SK-N-SH treated with all-trans-retinoic acid at 6 μM for 48 hours (cell line): ENCODE measurements around the gene PTPMT1.

ENCODE experiments used
- ATAC-seq: fragments of 200-7000 bp; cut with Tn5 transposase; 3 replicates; pipeline ENCODE4 v1.9.1; 2020; ENCODE audit warnings: mild to moderate bottlenecking, moderate library complexity
- ARNTL ChIP-seq: fragments of 450-650 bp; formaldehyde crosslinking; IDR thresholded peaks from 2 replicates; pipeline ENCODE4 v1.5.0; 2020; ENCODE audit warnings: low read depth, mild to moderate bottlenecking, moderate library complexity, borderline replicate concordance
- BACH2 ChIP-seq: fragments of 250-450 bp; sonication (Bioruptor Pico); IDR thresholded peaks from 2 replicates; pipeline ENCODE4 v1.9.0; 2021; ENCODE audit warnings: mild to moderate bottlenecking, borderline replicate concordance
- CREB5 ChIP-seq: fragments of 250-450 bp; sonication (Bioruptor Pico); IDR thresholded peaks from 2 replicates; pipeline ENCODE4 v1.5.1; 2020; ENCODE audit warnings: low read depth, mild to moderate bottlenecking, moderate library complexity
- CSDC2 ChIP-seq: fragments of 250-450 bp; sonication (Bioruptor Pico); IDR thresholded peaks from 2 replicates; pipeline ENCODE4 v1.5.0; 2020; ENCODE audit warnings: mild to moderate bottlenecking, moderate library complexity
- CSRNP3 ChIP-seq: fragments of 250-450 bp; sonication (Bioruptor Pico); IDR thresholded peaks from 2 replicates; pipeline ENCODE4 v1.5.1; 2021; ENCODE audit warnings: mild to moderate bottlenecking, moderate library complexity
- ISL1 ChIP-seq: fragments of 250-450 bp; sonication (Bioruptor Pico); IDR thresholded peaks from 2 replicates; pipeline ENCODE4 v2.1.2; 2022; ENCODE audit warnings: mild to moderate bottlenecking, moderate library complexity
- PPARA ChIP-seq: fragments of 250-450 bp; sonication (Bioruptor Pico); IDR thresholded peaks from 2 replicates; pipeline ENCODE4 v1.5.0; 2020; ENCODE audit warnings: mild to moderate bottlenecking, borderline replicate concordance
- RARB ChIP-seq: fragments of 250-450 bp; sonication (Bioruptor Pico); IDR thresholded peaks from 2 replicates; pipeline ENCODE4 v1.8.0; 2021; ENCODE audit warnings: mild to moderate bottlenecking, moderate library complexity
- SNAI2 ChIP-seq: fragments of 250-450 bp; sonication (Bioruptor Pico); IDR thresholded peaks from 2 replicates; pipeline ENCODE4 v1.5.0; 2020; ENCODE audit warnings: mild to moderate bottlenecking, moderate library complexity
- TCF4 ChIP-seq: fragments of 250-450 bp; sonication (Bioruptor Pico); IDR thresholded peaks from 2 replicates; pipeline ENCODE4 v1.8.0; 2021; ENCODE audit warnings: mild to moderate bottlenecking, moderate library complexity, borderline replicate concordance
- TOX ChIP-seq: fragments of 250-450 bp; sonication (Bioruptor Pico); IDR thresholded peaks from 2 replicates; pipeline ENCODE4 v1.8.0; 2021; ENCODE audit warnings: mild to moderate bottlenecking, moderate library complexity, borderline replicate concordance
- ZC3H10 ChIP-seq: fragments of 250-450 bp; sonication (Bioruptor Pico); IDR thresholded peaks from 2 replicates; pipeline ENCODE4 v1.5.1; 2021; ENCODE audit warnings: mild to moderate bottlenecking, moderate library complexity
- ZFP3 ChIP-seq: fragments of 250-450 bp; sonication (Bioruptor Pico); IDR thresholded peaks from 2 replicates; pipeline ENCODE4 v1.5.0; 2020; ENCODE audit warnings: mild to moderate bottlenecking, moderate library complexity
- ZFP30 ChIP-seq: fragments of 450-650 bp; formaldehyde crosslinking; IDR thresholded peaks from 2 replicates; pipeline ENCODE4 v1.5.0; 2022; ENCODE audit warnings: mild to moderate bottlenecking, moderate library complexity
- ZNF565 ChIP-seq: fragments of 450-650 bp; formaldehyde crosslinking; conservative IDR thresholded peaks from 2 replicates; pipeline ENCODE4 v1.5.0; 2020; ENCODE audit warnings: low read depth, mild to moderate bottlenecking, moderate library complexity
- ZNF70 ChIP-seq: fragments of 450-650 bp; formaldehyde crosslinking; IDR thresholded peaks from 2 replicates; pipeline ENCODE4 v1.5.0; 2020; ENCODE audit warnings: mild to moderate bottlenecking, moderate library complexity
- ZNF8 ChIP-seq: fragments of 450-650 bp; formaldehyde crosslinking; IDR thresholded peaks from 2 replicates; pipeline ENCODE4 v1.5.0; 2020; ENCODE audit warnings: mild to moderate bottlenecking, moderate library complexity
- TF ChIP-seq, protein P1 (sequence below): fragments of 250-450 bp; sonication (Bioruptor Pico); IDR thresholded peaks from 2 replicates; pipeline ENCODE4 v1.8.0; 2021; ENCODE audit warnings: low read depth, mild to moderate bottlenecking, moderate library complexity, borderline replicate concordance
- TF ChIP-seq, protein P2 (sequence below): fragments of 250-450 bp; sonication (Bioruptor Pico); IDR thresholded peaks from 2 replicates; pipeline ENCODE4 v1.8.0; 2020; ENCODE audit warnings: mild to moderate bottlenecking, moderate library complexity, borderline replicate concordance

Gene PTPMT1

GRCh38 chr11:47615249-47615648 is 49.9 kb downstream of the PTPMT1 start:
- TF ChIP-seq PPARA (no peak), CSDC2 (CRISPR knock-in tag) (no peak), CSRNP3 (CRISPR knock-in tag) (no peak), CREB5 (CRISPR knock-in tag) (no peak), ISL1 (no peak), RARB (CRISPR knock-in tag) (no peak), ZFP30 (CRISPR knock-in tag) (no peak), SNAI2 (no peak), ZC3H10 (CRISPR knock-in tag) (no peak)
- ATAC-seq = no peak

- TF ChIP-seq CSRNP3 (CRISPR knock-in tag) (no peak), TCF4 (CRISPR knock-in tag) (no peak), TOX (CRISPR knock-in tag) (no peak), ARNTL (CRISPR knock-in tag) (no peak), ZNF565 (CRISPR knock-in tag) (no peak)
- TF ChIP-seq, protein P1, sequence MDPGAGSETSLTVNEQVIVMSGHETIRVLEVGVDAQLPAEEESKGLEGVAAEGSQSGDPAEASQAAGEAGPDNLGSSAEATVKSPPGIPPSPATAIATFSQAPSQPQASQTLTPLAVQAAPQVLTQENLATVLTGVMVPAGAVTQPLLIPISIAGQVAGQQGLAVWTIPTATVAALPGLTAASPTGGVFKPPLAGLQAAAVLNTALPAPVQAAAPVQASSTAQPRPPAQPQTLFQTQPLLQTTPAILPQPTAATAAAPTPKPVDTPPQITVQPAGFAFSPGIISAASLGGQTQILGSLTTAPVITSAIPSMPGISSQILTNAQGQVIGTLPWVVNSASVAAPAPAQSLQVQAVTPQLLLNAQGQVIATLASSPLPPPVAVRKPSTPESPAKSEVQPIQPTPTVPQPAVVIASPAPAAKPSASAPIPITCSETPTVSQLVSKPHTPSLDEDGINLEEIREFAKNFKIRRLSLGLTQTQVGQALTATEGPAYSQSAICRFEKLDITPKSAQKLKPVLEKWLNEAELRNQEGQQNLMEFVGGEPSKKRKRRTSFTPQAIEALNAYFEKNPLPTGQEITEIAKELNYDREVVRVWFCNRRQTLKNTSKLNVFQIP (CRISPR knock-in tag) = no peak
- TF ChIP-seq, all 23 proteins: peak for 0
- ATAC-seq = peak; percentile 94
Observed at GRCh38 chr11:47616726-47617416, 51.5 kb downstream of the PTPMT1 start.

GRCh38 chr11:47617417-47617809 is 52.0 kb downstream of the PTPMT1 start:
- peak; percentile 35 for ATAC-seq
- TF ChIP-seq SNAI2 (no peak), ZFP3 (CRISPR knock-in tag) (0 out of 2 replicates have a peak, but pooled peaks have one; percentile 49), ZNF8 (CRISPR knock-in tag) (no peak), BACH2 (no peak), CSDC2 (CRISPR knock-in tag) (no peak), ZNF565 (CRISPR knock-in tag) (no peak)
- TF ChIP-seq, protein P2, sequence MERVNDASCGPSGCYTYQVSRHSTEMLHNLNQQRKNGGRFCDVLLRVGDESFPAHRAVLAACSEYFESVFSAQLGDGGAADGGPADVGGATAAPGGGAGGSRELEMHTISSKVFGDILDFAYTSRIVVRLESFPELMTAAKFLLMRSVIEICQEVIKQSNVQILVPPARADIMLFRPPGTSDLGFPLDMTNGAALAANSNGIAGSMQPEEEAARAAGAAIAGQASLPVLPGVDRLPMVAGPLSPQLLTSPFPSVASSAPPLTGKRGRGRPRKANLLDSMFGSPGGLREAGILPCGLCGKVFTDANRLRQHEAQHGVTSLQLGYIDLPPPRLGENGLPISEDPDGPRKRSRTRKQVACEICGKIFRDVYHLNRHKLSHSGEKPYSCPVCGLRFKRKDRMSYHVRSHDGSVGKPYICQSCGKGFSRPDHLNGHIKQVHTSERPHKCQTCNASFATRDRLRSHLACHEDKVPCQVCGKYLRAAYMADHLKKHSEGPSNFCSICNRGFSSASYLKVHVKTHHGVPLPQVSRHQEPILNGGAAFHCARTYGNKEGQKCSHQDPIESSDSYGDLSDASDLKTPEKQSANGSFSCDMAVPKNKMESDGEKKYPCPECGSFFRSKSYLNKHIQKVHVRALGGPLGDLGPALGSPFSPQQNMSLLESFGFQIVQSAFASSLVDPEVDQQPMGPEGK = no peak

- TF ChIP-seq CREB5 (CRISPR knock-in tag) = no peak
- TF ChIP-seq ZNF70 (CRISPR knock-in tag) = no peak
- TF ChIP-seq PPARA = no peak
- TF ChIP-seq SNAI2 = no peak
- TF ChIP-seq ARNTL (CRISPR knock-in tag) = no peak
- ATAC-seq = no peak
Observed at GRCh38 chr11:47620836-47621378, 55.5 kb downstream of the PTPMT1 start.
